DND-41 (cell line): ENCODE data around the gene PRKAR1B.

Source experiments
- CTCF ChIP-seq: IDR thresholded peaks from 2 replicates; pipeline ENCODE4 v1.5.1; 2012; ENCODE audit warnings: borderline replicate concordance, low read length, moderate library complexity, mild to moderate bottlenecking; ENCODE audit not compliant: poor library complexity, severe bottlenecking; ENCODE audit errors: extremely low read depth
- EZH2 ChIP-seq: IDR thresholded peaks from 3 replicates; pipeline ENCODE4 v1.6.1; 2012; ENCODE audit warnings: borderline replicate concordance, low read depth, mild to moderate bottlenecking, moderate library complexity, low read length, inconsistent platforms; ENCODE audit not compliant: severe bottlenecking

- TF ChIP-seq CTCF = no peak
- no peak for TF ChIP-seq EZH2
These were observed 162.8 kb downstream of the PRKAR1B start for GRCh38 chr7:564176-564865.
